ENCODE measurements around the gene C7.
"Not testable (repeated sequence)": the region's sequence is repeated elsewhere in the genome, so short reads cannot be mapped to it uniquely, and the experiment has no call there.

The C7 gene

GRCh38 chr5:40991981-40992559 lies 82.8 kb downstream of the C7 start:
- DNase-seq, result no peak

GRCh38 chr5:40995801-40996586 lies 86.7 kb downstream of the C7 start:
- DNase-seq, result no peak

GRCh38 chr5:40999142-40999541 lies 89.8 kb downstream of the C7 start:
- DNase-seq, result no peak

- no peak for DNase-seq
These were observed 90.7 kb downstream of the C7 start for GRCh38 chr5:40999966-41000365.

- no peak for DNase-seq
These were observed 94.5 kb downstream of the C7 start for GRCh38 chr5:41003670-41004376.

- no peak for DNase-seq
These were observed 95.6 kb downstream of the C7 start for GRCh38 chr5:41004931-41005330.

GRCh38 chr5:41009232-41009631 lies 99.9 kb downstream of the C7 start:
- no peak for DNase-seq

GRCh38 chr5:41010572-41010971 lies 101.3 kb downstream of the C7 start:
- DNase-seq, result no peak

GRCh38 chr5:41012318-41012717 lies 103.0 kb downstream of the C7 start:
- DNase-seq, result no peak

GRCh38 chr5:41022600-41022999 lies 113.3 kb downstream of the C7 start:
- DNase-seq, result not testable (repeated sequence)

All from NCI-H1105 treated with DMSO at 0.1 percent for 48 hours (cell line).